Stimulated activated CD4-positive, alpha-beta T cell treated with anti-CD3 and anti-CD28 coated beads, Interleukin-4, amount 100 ng/mL, for 4 hours (primary cell): ENCODE measurements around the gene PIGU.

ENCODE experiments used
- DNase-seq, 2 experiments: peaks; one replicate each; pipeline ENCODE4 v3.0.0-alpha.2; 2020

PIGU gene

GRCh38 chr20:34654207-34654744 lies 22.6 kb downstream of the PIGU start:
- no peak for DNase-seq

GRCh38 chr20:34651200-34651599 lies 25.7 kb downstream of the PIGU start:
- no peak for DNase-seq

- DNase-seq, result no peak
These were observed 29.2 kb downstream of the PIGU start for GRCh38 chr20:34647737-34648136.

GRCh38 chr20:34644951-34645350 lies 31.9 kb downstream of the PIGU start:
- no peak for DNase-seq

- no peak for DNase-seq
These were observed 32.5 kb downstream of the PIGU start for GRCh38 chr20:34644345-34644744.

GRCh38 chr20:34643928-34644327 lies 33.0 kb downstream of the PIGU start:
- DNase-seq, result no peak

DNA sequence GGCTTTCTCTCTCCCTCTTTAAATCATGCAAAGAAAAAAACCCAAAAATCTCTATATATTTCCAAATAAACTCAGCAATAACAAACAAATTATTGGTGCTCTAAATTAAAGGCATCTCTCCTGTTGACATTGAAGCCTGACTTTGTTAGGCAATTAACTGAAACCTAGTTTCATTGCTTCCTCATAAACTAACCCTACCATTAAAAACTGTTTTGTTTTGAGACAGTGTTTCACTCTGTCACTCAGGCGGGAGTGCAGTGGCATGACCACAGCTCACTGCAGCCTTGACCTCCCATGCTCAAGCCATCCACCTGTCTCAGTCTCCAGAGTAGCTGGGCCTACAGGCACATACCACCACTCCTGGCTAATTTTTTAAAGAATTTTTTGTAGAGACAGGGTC lies 34.9 kb downstream of the PIGU start:
- DNase-seq, result no peak

DNA sequence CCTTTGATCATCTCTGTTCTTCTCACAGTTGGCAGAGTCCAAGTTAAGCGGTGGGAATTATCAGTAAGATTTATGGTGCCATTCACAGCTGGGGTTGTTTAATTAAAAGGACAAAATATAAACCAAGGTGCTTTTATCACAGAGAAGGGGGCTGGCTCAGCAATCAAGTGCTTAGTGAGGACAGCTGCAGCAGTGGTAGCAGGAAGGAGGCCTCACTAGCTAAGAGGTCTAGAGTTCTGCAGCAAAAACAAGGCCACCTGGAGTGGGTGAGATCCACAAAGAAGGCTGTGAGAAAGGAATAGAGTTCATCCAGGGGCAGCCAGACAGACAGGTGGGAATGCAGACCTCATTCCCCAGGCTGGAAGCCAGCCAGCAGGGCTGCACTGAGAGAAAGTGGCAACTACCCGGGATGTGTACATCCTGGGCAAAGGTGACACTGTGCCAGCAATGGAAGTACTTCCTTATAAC lies 37.1 kb downstream of the PIGU start:
- DNase-seq, result no peak

DNA sequence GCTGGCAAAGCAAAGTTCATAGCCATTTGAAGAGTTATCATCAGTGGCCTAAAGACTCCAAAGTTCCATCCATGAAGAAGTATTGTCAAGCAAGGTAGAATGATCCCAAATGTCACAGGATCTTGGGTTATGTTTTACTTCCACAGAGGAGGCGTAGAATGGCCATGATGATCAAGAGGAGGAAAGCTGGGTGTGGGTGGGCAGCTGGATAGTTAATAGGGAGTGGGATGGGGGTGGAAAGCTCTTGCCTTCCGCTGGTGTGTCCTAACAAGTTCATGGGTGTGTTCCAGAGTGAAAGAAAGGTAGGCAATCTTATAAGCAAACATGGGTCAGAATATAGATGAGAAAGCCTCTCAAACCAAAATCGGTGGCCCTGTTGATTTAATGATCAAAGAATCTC lies 38.4 kb downstream of the PIGU start:
- DNase-seq, result no peak

DNA sequence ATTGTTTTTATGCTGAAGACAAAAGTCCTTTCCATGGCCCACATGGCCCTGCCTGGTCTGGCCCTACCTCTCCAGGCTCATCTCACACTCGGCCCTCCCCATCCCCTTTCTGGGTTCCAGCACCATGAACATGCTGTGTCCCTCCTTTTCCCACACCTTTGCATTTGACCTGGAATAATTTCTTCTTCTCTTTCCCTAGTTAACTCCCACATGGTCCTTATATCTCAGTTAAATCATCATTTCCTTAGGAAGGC lies 38.9 kb downstream of the PIGU start:
- no peak for DNase-seq

- DNase-seq, result no peak
These were observed 39.5 kb downstream of the PIGU start for GRCh38 chr20:34637245-34638038.

- no peak for DNase-seq
These were observed 40.2 kb downstream of the PIGU start for GRCh38 chr20:34636648-34637047.

GRCh38 chr20:34634392-34634791 lies 42.5 kb downstream of the PIGU start:
- no peak for DNase-seq

DNA sequence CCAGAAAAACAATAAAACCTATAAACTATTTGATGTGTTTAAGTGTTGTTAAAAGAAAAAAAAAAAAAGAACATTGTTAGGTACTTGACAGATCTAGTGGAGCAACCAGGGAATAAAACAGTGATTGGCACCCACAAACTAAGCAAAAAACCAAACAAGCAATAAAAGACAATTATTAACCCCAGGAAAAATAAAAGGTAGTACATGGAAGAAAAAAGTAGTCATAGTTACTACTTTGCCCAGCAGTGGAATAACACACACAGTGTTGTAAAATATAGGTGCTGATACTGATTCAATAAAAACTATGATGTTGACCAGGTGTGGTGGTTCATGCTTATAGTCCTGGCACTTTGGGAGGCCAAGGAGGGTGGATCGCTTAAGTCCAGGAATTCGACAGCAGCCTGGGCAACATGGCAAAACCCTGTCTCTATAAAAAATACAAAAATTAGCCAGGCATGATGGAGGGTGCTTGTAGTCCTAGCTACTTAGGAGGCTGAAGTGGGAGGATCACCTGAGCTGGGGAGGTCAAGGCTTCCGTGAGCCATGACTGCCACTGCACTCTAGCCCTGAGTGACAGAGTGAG lies 43.9 kb downstream of the PIGU start:
- DNase-seq, result no peak

GRCh38 chr20:34629904-34630303 lies 47.0 kb downstream of the PIGU start:
- DNase-seq, result no peak

DNA sequence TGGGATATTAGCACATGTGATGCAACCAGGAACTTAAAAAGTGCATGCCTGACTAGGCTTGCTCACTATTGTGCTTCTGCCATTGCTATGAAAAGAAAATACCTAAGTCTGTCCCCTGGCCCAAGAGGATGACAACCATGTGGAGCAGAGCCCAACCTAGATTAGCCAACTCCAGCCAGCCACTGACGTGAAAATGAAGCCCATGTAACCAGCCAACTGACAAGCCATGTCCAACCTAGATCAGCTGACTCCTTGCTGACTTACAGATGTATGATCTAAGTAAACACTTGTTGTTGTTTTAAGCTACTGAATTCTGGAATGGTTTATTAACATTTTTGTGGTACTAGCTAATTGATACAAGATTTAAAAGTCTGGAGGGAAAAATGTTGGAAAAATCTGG lies 47.5 kb downstream of the PIGU start:
- DNase-seq, result no peak

DNA sequence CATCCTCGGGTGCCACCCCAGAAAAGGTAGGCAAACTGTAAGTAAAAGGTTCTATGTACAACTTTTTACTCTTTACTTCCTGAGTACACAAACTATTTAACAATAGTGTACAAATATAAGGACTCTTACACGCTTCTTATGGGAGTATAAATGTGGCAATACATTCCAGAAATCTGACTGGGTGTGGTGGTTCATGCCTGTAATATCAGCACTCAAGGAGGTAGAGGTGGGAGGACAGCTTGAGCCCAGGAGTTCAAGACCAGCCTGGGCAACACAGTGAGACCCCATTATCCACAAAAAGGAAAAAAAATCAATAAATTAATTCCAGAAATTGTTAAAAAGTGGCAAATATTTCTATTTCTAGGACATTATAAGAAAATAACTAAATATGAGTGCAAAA lies 48.9 kb downstream of the PIGU start:
- DNase-seq, result no peak

GRCh38 chr20:34627458-34627857 lies 49.4 kb downstream of the PIGU start:
- no peak for DNase-seq

GRCh38 chr20:34626992-34627391 lies 49.9 kb downstream of the PIGU start:
- DNase-seq, result no peak

DNA sequence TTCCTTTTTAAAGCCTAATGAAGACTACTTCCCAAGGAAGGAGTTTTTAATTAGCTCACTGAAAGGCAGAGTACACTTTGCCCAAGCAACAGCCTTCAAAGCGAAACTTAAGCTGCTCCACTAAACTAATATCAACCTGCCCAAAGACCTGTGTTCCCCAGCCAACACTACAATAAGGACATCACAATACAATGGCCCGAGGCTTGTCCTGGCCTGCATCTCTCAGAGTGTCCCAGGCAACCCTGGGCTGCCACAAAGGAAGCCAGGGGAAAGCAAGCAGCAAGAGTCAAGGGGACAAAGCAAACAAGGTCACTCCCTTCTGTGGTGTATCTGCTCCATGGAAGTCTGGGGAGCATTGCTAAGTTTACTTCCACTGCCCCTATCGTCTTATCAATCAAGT lies 52.3 kb downstream of the PIGU start:
- no peak for DNase-seq

DNA sequence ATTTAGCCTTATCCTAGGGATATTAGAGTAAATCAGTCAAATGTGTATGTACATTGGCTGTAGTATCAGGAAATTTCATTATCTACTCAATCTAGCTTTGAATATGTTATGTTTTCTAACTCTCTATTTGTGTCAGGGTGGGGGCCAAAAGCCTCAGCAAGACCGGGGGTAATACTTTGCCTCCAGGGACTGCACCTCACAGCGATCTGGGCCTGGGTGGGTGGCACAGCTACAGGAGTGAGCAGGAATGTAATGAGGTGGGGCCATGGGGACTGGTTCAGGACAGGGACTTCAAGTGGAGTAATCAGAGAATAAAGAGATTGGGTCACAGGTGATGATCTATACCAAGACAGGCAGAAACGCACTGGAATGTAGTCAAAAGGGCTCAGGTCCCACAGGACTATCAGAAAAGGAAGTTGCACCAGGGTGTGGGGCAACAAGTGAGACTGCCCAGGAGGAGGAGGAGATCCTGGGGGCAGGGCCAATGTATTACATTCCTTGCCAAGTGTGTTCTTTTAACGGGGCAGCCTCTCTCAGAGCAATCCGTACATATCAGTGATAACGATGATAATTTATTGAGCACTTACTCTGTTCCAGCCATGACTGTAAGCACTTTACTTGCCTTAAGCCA lies 54.0 kb downstream of the PIGU start:
- DNase-seq, result no peak

DNA sequence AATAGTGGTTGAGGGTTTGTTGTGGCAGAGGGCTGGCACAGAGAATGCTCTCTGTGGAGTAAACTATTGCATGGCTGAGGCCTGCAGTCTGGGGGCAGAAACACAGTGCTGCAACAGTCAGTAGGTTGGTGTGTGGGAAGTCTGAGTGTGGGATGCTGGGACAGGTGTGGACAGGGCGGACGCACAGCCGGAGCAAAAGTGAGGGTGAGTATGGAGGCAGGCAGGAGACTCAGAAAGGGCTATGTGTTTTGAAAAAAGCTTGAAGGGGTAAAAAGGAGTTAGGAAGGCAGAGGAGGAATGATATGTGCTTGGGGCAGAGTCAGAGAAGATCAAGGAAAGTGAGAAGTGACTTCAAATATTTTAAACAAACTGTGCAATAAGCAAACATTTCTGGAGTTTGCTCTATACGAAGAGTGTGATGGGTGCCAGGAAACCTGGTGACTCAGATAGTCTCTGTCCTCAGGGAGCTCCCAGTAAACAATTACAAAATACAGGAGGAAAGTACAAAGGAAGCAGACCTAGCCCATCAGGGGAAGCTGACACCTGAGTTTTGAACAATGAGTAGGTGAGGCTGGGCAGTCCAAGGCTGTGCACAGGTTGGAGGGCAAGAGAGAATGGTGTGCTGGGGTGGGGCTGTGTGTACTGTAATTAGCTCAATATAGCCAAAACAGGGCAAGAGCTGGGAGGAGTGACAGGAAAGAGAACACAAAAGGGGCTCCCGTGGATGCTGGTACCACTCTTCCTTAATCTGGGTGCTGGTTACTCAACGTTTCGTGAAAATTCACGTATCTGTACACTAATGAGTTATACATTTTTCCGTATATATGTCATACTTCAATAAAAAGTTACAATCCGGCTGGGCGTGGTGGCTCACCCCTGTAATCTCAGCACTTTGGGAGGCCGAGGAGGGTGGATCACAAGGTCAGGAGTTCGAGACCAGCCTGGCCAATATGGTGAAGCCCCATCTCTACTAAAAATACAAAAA lies 55.2 kb downstream of the PIGU start:
- DNase-seq, result no peak

- DNase-seq, result no peak
These were observed 55.9 kb downstream of the PIGU start for GRCh38 chr20:34621036-34621343.
